Uterus (tissue), 4 donors: ENCODE measurements around the gene CCDC194. TPM values are rescaled to one million over a fixed set of nuclear protein-coding genes. Genes with fewer than 3 reads are reported as not detected.

ENCODE experiments used
- DNase-seq, 2 donors: peaks; one replicate each; pipeline ENCODE4 v3.0.0-alpha.2; 2019 to 2020
- H3K27ac ChIP-seq, 2 donors: fragments of 200-600 bp; sonication (generic); 1 replicate in 1 of 2; 2 replicates in 1 of 2; pipeline ENCODE4 v1.5.1; 2016 to 2018
- H3K27me3 ChIP-seq, 2 donors: fragments of 200-600 bp; sonication (generic); one replicate each; pipeline ENCODE4 v1.5.1; 2018 to 2019; ENCODE audit warnings: control low read depth in 1 of 2
- H3K36me3 ChIP-seq, 2 donors: fragments of 200-600 bp; sonication (generic); one replicate each; pipeline ENCODE4 v1.5.1; 2019; ENCODE audit warnings: control low read depth in 1 of 2
- H3K4me1 ChIP-seq, 2 donors: fragments of 200-600 bp; sonication (generic); one replicate each; pipeline ENCODE4 v1.5.1; 2018 to 2019; ENCODE audit warnings: control low read depth in 1 of 2
- H3K4me3 ChIP-seq, 2 donors: fragments of 200-600 bp; sonication (generic); 1 replicate in 1 of 2; 2 replicates in 1 of 2; pipeline ENCODE4 v1.5.1; 2018 to 2019; ENCODE audit warnings: mild to moderate bottlenecking in 1 of 2
- H3K9me3 ChIP-seq, 2 donors: fragments of 200-600 bp; sonication (generic); one replicate each; pipeline ENCODE4 v1.5.1; 2019; ENCODE audit warnings: control low read depth in 1 of 2
- CTCF ChIP-seq, 4 experiments: fragments of 200-600 bp in 2 of 4; fragments of 450-650 bp in 2 of 4; sonication (generic) in 2 of 4; IDR thresholded peaks; one replicate each; pipeline ENCODE4 v1.5.1; 2016 to 2019; ENCODE audit warnings: antibody characterized with exemption in 4 of 4, mild to moderate bottlenecking in 2 of 4, moderate library complexity in 1 of 4
- POLR2A ChIP-seq, 2 donors: fragments of 450-650 bp; IDR thresholded peaks; one replicate each; pipeline ENCODE4 v1.6.1; 2016; ENCODE audit warnings: antibody characterized with exemption in 2 of 2, mild to moderate bottlenecking in 1 of 2, moderate library complexity in 1 of 2
- intact Hi-C: fragments of 100-400 bp; cut with DNase I; formaldehyde crosslinking; loops from one replicate; pipeline ENCODE4 v1.15.1; 2023; ENCODE audit warnings: low total_unique reads
- total RNA-seq, 4 donors: library from RNA; depleted of rRNA in 3 of 4; stranded (reverse); fragments of >200 nt in 3 of 4; gene quantifications; one replicate each; pipeline versions ENCODE4 v1.1.0 to v1.2.4, GENCODE V29; 2014 to 2023
- donor health status: DM: yes; HTN: yes; CAD: no.

CCDC194 gene
- total RNA-seq, 4 donors from 2014 or later = 2.5 TPM; not detected in 3

DNA sequence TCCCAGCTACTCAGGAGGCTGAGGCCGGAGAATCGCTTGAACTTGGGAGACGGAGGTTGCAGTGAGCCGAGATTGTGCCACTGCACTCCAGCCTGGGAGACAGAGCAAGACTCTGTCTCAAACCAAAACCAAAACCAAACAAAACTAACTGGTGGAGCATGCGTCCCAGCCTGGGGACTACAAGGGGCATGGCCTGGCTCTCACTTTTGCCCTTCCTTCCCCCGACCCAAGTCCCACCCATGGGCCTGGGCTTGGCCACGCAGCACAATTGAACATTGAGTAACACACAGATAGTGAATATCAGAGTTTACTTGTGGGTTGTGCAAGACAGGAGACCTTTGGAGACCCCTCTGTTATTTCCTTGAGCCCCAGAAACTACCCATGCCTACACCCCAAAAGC, 41.2 kb upstream of the CCDC194 start:
- Histone ChIP-seq H3K27me3 (no peaks in the 10 kb centered on the region), H3K27ac (no peak overlapping the region), H3K4me1 (no peaks in the 10 kb centered on the region), H3K36me3 (no peaks in the 10 kb centered on the region), H3K9me3 (no peaks in the 10 kb centered on the region), H3K4me3 (no peak overlapping the region)
- no peak for DNase-seq
- no peak for TF ChIP-seq CTCF (IDR thresholded peaks at IDR 0.05)
- TF ChIP-seq POLR2A (IDR thresholded peaks at IDR 0.05) = no peak
- intact Hi-C loops = no loop called here

GRCh38 chr19:17431417-17431816, 37.4 kb upstream of the CCDC194 start:
- H3K36me3 ChIP-seq = no peaks in the 10 kb centered on the region
- no peak overlapping the region for H3K4me3 ChIP-seq
- no peak for DNase-seq
- H3K27me3 ChIP-seq = no peaks in the 10 kb centered on the region
- no peaks in the 10 kb centered on the region for H3K4me1 ChIP-seq
- intact Hi-C loops = no loop called here
- no peaks in the 10 kb centered on the region for H3K9me3 ChIP-seq
- no peak overlapping the region for H3K27ac ChIP-seq
- TF ChIP-seq POLR2A (IDR thresholded peaks at IDR 0.05) (no peak), CTCF (IDR thresholded peaks at IDR 0.05) (no peak)

DNA sequence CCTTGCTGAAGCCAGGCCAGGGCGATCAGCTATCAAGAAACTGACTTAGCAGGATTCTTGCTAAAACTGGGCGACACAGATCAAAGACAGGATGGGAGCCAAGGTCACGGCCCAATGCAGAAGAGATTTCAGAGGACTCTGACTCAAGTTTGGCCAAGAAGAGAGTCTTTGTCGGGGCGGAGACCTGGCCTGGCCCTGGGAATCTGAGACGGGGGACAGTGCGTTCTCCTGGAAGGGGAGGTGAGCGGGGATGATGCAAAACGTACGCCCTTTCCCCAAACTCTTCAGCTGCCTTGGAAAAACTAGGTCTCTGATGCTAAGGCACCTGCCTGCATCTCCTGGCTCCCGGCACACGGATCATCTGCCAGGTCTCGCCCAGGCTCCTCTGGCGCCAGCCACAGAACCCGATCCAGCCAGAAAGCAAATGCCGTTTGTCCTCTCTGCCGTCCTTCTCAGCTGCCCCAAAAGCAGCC, 35.7 kb upstream of the CCDC194 start:
- H3K27me3 ChIP-seq = no peaks in the 10 kb centered on the region
- no peaks in the 10 kb centered on the region for H3K4me1 ChIP-seq
- no peak overlapping the region for H3K4me3 ChIP-seq
- intact Hi-C loops = no loop called here
- no peak for TF ChIP-seq CTCF (IDR thresholded peaks at IDR 0.05)
- peak overlapping the region in 1 of 2 donors; percentile 38 for H3K27ac ChIP-seq
- DNase-seq = peak; percentile 68 to 77
- no peaks in the 10 kb centered on the region for H3K36me3 ChIP-seq
- H3K9me3 ChIP-seq = no peaks in the 10 kb centered on the region

- DNase-seq = no peak
- no peaks in the 10 kb centered on the region for H3K9me3 ChIP-seq
These were observed 30.9 kb upstream of the CCDC194 start for GRCh38 chr19:17424743-17425365.

More at GRCh38 chr19:17424743-17425365, 30.9 kb upstream of the CCDC194 start:
- Histone ChIP-seq H3K27ac (no peak overlapping the region), H3K36me3 (no peaks in the 10 kb centered on the region), H3K4me1 (no peaks in the 10 kb centered on the region), H3K4me3 (no peak overlapping the region), H3K27me3 (no peaks in the 10 kb centered on the region)
- intact Hi-C loops = no loop called here
- TF ChIP-seq CTCF (IDR thresholded peaks at IDR 0.05) (peak in 2 of 4 experiments; percentile 29 to 37), POLR2A (IDR thresholded peaks at IDR 0.05) (no peak)
